ENCODE data around the gene OSBPL2. TPM values are rescaled to one million over a fixed set of nuclear protein-coding genes. Genes with fewer than 3 reads are reported as not detected.

OSBPL2 gene
- total RNA-seq, 1 experiment from 2014 or later = 26.3 TPM

- BruUV-seq (replicated peaks) = no TSS peak
- peak within 1 kb of the TSS; percentile 96 for H3K27ac ChIP-seq (ENCODE audit: low read depth, low read length, poor library complexity, severe bottlenecking)
- CTCF ChIA-PET = interaction anchor here (0.6 to 1.1 kb wide), 12 partner anchors 10 to 1150 kb away, joined by 3 to 19 read pairs (median 7); no protein-coding TSS in a partner anchor
Observed at GRCh38 chr20:62302341-62303061, 64.2 kb downstream of the OSBPL2 start, which contains the start of gene ADRM1. ADRM1 (plus strand) TSS chr20:62302997; CDS start chr20:62303569, 572 bp downstream.

GRCh38 chr20:62303062-62303339, 64.7 kb downstream of the OSBPL2 start:
- ChIA-PET POLR2A (ENCODE audit: low non-redundant PET) (no interaction called here), CTCF (interaction anchor here (1.1 kb wide), 1 partner anchor 79 kb away, joined by 19 read pairs; no protein-coding TSS in a partner anchor)
- TF ChIP-seq, protein P1, sequence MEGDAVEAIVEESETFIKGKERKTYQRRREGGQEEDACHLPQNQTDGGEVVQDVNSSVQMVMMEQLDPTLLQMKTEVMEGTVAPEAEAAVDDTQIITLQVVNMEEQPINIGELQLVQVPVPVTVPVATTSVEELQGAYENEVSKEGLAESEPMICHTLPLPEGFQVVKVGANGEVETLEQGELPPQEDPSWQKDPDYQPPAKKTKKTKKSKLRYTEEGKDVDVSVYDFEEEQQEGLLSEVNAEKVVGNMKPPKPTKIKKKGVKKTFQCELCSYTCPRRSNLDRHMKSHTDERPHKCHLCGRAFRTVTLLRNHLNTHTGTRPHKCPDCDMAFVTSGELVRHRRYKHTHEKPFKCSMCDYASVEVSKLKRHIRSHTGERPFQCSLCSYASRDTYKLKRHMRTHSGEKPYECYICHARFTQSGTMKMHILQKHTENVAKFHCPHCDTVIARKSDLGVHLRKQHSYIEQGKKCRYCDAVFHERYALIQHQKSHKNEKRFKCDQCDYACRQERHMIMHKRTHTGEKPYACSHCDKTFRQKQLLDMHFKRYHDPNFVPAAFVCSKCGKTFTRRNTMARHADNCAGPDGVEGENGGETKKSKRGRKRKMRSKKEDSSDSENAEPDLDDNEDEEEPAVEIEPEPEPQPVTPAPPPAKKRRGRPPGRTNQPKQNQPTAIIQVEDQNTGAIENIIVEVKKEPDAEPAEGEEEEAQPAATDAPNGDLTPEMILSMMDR (conservative IDR thresholded peaks at IDR 0.05; ENCODE audit: low read depth, low read length) = no peak
- no peak for TF ChIP-seq EZH2 (IDR thresholded peaks at IDR 0.05; ENCODE audit: borderline replicate concordance, low read depth, low read length, poor library complexity, severe bottlenecking)
- Histone ChIP-seq H3K27ac (ENCODE audit: low read depth, low read length, poor library complexity, severe bottlenecking) (peak overlapping the region; percentile 96), H3K36me3 (ENCODE audit: insufficient read depth, low read length, poor library complexity, severe bottlenecking) (peaks cover 40% of the 10 kb centered on the region), H3K9me3 (ENCODE audit: low read depth, low read length, poor library complexity, severe bottlenecking) (no peaks in the 10 kb centered on the region), H3K27me3 (replicated peaks; ENCODE audit: insufficient read depth, low read depth, low read length, poor library complexity) (no peaks in the 10 kb centered on the region), H3K4me1 (ENCODE audit: insufficient read depth, low read length, poor library complexity, severe bottlenecking) (peaks cover 18% of the 10 kb centered on the region), H3K4me3 (ENCODE audit: low read depth, low read length, poor library complexity, severe bottlenecking) (peak overlapping the region; percentile 97)
- no peak for DNase-seq (ENCODE audit: low spot score)
- intact Hi-C loops (cut with micrococcal nuclease; ENCODE audit: unreplicated experiment) = no loop called here
- no TSS peak for BruUV-seq (replicated peaks)

More at GRCh38 chr20:62302341-62303061, 64.2 kb downstream of the OSBPL2 start, which contains the start of gene ADRM1:
- POLR2A ChIA-PET (ENCODE audit: low non-redundant PET) = interaction anchor here (0.5 to 0.6 kb wide), 2 partner anchors 15 to 875 kb away, joined by 3 to 9 read pairs; no protein-coding TSS in a partner anchor
- intact Hi-C loops (cut with micrococcal nuclease; ENCODE audit: unreplicated experiment) = loop anchor here (1.0 kb wide), 1 partner anchor 80 kb away; no protein-coding TSS in a partner anchor
- peak; percentile 98 for DNase-seq (ENCODE audit: low spot score)
- H3K36me3 ChIP-seq (ENCODE audit: insufficient read depth, low read length, poor library complexity, severe bottlenecking) = peaks cover 36% of the 10 kb centered on the region
- peaks cover 18% of the 10 kb centered on the region for H3K4me1 ChIP-seq (ENCODE audit: insufficient read depth, low read length, poor library complexity, severe bottlenecking)
- TF ChIP-seq, protein P1 (conservative IDR thresholded peaks at IDR 0.05; ENCODE audit: low read depth, low read length) = peak; percentile 94
- TF ChIP-seq EZH2 (IDR thresholded peaks at IDR 0.05; ENCODE audit: borderline replicate concordance, low read depth, low read length, poor library complexity, severe bottlenecking) = no peak
- H3K9me3 ChIP-seq (ENCODE audit: low read depth, low read length, poor library complexity, severe bottlenecking) = no peaks in the 10 kb centered on the region
- no peaks in the 10 kb centered on the region for H3K27me3 ChIP-seq (replicated peaks; ENCODE audit: insufficient read depth, low read depth, low read length, poor library complexity)
- H3K4me3 ChIP-seq (ENCODE audit: low read depth, low read length, poor library complexity, severe bottlenecking) = peak within 1 kb of the TSS; percentile 97

GRCh38 chr20:62303340-62304226, 65.3 kb downstream of the OSBPL2 start:
- CTCF ChIA-PET = interaction anchor here (0.6 kb wide), 1 partner anchor 79 kb away, joined by 8 read pairs; no protein-coding TSS in a partner anchor
- no peaks in the 10 kb centered on the region for H3K27me3 ChIP-seq (replicated peaks; ENCODE audit: insufficient read depth, low read depth, low read length, poor library complexity)
- POLR2A ChIA-PET (ENCODE audit: low non-redundant PET) = no interaction called here
- peaks cover 18% of the 10 kb centered on the region for H3K4me1 ChIP-seq (ENCODE audit: insufficient read depth, low read length, poor library complexity, severe bottlenecking)
- no peak for DNase-seq (ENCODE audit: low spot score)
- H3K4me3 ChIP-seq (ENCODE audit: low read depth, low read length, poor library complexity, severe bottlenecking) = peak overlapping the region; percentile 97
- intact Hi-C loops (cut with micrococcal nuclease; ENCODE audit: unreplicated experiment) = no loop called here
- BruUV-seq (replicated peaks) = no TSS peak
- H3K27ac ChIP-seq (ENCODE audit: low read depth, low read length, poor library complexity, severe bottlenecking) = peak overlapping the region; percentile 96
- H3K9me3 ChIP-seq (ENCODE audit: low read depth, low read length, poor library complexity, severe bottlenecking) = no peaks in the 10 kb centered on the region
- peaks cover 46% of the 10 kb centered on the region for H3K36me3 ChIP-seq (ENCODE audit: insufficient read depth, low read length, poor library complexity, severe bottlenecking)
- TF ChIP-seq, protein P1 (conservative IDR thresholded peaks at IDR 0.05; ENCODE audit: low read depth, low read length) = no peak
- TF ChIP-seq EZH2 (IDR thresholded peaks at IDR 0.05; ENCODE audit: borderline replicate concordance, low read depth, low read length, poor library complexity, severe bottlenecking) = no peak
